HG02938 (cell line): Measurements from ENCODE around the gene HELB.
A peak's percentile ranks its signal among the peaks of the same experiment; 100 is the strongest.

Experiments used
- ATAC-seq: cut with Tn5 transposase; IDR thresholded peaks from one replicate; pipeline ENCODE4 v1.9.1; 2021; ENCODE audit warnings: mild to moderate bottlenecking, moderate library complexity; ENCODE audit not compliant: unreplicated experiment

HELB gene

DNA sequence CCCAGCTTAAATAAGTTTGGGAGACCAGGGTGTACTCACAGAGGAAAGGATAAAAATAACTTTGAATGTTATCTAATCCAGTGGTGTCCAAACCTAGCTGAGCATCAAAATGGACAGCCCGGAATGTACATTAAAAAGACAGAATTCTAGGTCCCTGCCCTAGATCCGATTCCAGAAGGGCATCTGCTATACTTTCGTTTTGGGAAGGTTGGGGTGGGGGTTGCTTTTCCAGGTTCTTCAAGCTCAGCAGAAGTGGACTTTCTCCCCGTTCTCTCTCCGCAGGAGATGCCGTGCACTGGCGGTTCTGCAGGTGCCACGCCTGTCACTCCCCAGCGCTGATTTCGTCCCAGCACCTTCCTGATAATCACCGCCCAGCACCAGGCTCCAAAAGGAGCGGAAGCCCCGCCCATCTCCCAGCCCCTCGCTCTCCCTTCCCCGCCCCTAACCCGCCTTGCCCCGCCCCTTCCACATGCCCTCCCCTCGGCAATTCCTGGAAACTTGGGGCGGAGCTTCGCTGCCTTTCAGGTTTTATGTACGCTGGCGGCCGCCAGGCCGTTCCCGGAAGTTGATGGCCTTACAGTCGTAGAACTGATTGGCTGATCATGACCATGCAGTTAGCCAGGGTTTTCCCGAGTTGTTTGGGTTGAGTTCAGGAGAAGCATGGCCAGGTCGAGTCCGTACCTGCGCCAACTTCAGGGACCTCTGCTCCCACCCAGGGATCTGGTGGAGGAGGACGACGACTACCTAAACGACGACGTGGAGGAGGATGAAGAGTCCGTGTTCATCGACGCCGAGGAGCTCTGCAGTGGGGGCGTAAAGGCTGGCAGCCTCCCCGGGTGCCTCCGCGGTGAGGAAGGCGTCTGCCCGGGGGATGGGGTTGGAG, at the start of gene HELB:
HELB (plus strand) TSS at position 550 of the 883 bp plus-strand sequence; CDS start at position 661, 111 bp downstream.
- ATAC-seq = peak; percentile 90

- ATAC-seq = no peak
These were observed 49.5 kb upstream of the HELB start for GRCh38 chr12:66252771-66253170.

DNA sequence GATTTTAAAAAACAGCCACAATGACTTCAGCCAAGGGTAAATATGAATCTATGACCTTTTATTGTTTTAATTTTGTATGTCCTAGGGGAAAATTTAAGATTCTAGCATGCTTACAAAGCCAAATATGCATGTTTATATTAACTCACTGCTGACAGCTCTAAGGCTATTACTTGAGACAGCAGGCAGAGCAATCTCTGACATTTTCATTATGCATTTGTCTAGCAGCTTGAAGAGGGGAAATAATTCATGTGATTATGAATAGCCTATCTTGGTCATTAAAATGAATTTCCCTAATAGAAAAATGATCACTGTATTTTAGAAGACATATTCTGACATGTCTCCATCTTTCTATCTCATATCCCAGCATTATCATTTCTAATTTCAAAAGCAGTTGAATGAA, 46.6 kb upstream of the HELB start:
- ATAC-seq = no peak

DNA sequence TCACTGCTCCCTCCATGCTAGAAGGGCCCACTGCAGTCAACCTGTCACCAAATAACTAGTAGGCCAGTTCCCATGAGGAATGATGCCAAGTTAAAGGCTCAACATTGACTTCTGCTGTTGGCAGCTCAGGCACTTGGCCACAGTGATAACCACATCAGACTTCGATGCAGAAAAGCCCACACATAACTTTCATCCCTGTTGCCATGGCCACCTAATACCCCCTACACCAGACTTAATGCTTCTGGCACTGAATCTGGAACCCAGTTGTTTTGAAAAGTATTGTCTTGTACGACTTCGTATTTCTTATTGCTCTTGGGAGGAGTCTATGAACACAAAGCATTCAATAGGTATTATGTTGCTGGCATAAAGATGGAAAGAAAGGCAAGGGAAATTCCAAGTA, 44.3 kb upstream of the HELB start:
- no peak for ATAC-seq

- no peak for ATAC-seq
These were observed 39.6 kb upstream of the HELB start for GRCh38 chr12:66262737-66263136.

DNA sequence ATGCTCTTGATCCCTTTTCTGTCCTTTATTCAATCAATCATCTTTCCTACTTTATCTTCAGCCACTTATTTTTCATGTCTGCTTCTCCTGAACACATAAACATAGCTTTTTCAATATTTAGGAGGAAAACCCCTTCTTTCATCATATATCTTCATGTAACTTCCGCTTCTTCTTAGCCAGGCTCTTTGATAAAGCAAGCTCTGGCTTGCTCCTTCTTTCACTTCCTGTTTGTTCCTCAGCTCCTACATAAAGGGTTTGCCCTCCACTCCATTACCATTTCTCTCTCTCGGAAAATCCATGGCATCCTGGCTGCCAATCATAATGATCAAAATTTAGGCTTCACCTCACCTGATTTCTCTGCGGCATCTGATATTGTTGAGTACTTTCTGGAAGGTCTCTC, 33.7 kb upstream of the HELB start:
- ATAC-seq = no peak

DNA sequence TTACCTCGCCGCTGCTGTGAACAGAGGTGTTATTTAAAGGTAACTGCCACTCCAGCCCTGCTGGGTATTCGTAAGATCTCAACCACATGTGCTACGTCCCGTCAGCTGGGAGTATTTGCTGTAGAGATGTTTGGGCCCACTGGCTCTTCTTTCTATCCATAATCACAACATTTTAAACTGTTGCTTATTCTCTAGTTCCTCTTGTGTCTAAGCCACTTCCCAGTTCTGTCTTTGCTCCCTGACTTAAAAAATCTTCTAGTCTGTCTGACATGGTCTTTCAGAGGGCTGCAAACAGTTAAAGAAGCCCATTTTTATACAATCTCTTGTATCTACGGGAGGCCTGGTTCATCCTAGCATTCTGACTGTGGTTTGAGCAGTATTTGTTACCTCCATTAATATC, 33.2 kb upstream of the HELB start:
- no peak for ATAC-seq

DNA sequence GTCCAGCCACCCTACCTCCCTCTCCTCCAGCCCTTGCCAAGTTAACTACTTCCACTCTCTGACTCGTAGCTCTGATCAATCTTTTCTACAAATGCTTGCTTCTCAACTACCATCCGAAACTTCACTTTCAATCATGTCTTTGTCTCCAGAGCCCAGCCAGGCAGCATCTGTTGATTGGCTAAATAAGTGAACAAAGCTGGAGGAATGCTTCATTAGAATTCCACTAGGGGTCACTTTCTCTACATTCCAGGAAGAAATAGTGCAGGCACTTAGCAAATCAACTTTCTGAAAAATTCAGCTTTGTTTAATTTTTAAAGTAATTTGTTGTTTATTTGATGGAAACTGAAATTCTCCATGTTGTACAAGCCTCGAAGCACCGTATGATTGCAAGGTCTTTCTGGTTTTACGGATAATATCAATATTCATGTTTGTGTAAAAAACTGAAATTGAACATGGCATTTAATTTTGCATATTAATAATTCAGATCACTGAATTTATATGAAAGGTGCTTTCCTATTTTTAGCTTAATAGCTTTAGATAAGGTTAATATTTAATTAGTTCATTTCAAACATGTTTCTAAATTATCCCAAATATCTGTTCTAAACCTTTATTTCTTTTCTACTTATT, 32.4 kb upstream of the HELB start:
- peak; percentile 77 for ATAC-seq

- ATAC-seq = no peak
These were observed 31.7 kb upstream of the HELB start for GRCh38 chr12:66270613-66271012.

DNA sequence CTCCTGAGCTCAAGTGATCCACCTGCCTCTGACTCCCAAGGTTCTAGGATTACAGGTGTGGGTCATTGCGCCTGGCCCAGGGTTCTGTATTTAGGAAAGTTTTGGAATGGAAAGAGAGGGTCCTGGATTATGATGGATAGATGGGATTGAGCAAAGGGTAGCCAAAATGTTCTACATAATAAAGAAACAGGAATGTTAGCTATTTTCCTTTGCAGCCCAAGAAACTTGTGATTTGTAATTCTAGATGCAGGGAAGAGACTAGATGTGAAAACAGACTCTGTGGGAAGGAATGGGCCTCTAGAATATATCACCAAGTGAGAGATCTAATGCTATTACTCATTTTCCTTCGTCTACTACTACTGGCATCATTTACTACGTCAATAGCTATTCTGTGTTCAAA, 29.6 kb upstream of the HELB start:
- ATAC-seq = no peak

- ATAC-seq = no peak
These were observed 29.1 kb upstream of the HELB start for GRCh38 chr12:66273147-66273546.

GRCh38 chr12:66275040-66275439, 27.3 kb upstream of the HELB start:
- ATAC-seq = no peak

DNA sequence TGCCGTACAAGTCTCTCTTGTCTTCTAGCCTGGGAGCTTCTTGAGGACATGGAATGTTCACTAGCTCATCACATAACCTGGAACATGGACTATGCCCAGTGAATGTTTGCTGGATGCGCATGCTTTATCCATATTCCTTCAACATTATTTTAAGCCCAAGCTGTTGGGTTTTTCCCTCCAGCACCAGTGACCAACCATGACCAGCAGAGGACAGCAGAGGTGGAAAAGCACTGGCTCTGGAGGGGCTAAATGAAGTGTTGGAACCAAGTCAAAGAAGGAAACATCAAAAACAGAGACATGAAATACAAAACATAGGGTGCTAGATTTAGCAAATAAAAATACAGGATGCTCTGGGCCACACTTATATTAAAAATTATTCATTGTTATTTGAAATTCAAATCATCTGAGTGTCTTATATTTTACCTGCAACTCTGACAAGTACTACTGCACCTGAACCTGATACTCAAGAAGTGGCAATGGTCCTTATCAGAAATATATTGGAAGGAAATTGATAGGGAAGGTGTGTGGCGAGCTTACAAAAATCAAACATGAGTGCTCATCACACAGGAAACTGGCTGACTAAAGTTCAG, 23.1 kb upstream of the HELB start:
- ATAC-seq = no peak

- ATAC-seq = no peak
These were observed 21.7 kb upstream of the HELB start for GRCh38 chr12:66280561-66280960.

DNA sequence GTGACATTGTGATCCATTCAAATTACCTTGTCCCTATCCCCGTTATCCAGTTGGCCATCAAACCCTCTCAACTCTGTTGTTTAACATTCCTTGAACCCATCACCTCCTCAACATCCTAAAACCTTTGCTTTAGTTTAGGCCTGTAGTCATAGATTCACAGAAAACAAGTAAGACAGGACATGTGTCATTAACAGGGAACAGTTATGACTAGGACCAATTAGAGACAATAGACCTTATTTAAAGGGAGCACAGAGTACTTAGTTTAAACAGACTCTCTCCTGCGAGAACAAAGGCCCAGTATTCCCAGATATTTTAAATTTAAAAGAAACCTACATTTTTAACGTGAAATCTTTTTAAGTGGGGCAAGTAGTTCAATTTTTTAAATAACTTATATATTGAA, 20.0 kb upstream of the HELB start:
- ATAC-seq = no peak

GRCh38 chr12:66287275-66287674, 15.0 kb upstream of the HELB start:
- ATAC-seq = no peak

- ATAC-seq = no peak
These were observed 14.2 kb upstream of the HELB start for GRCh38 chr12:66288121-66288520.

DNA sequence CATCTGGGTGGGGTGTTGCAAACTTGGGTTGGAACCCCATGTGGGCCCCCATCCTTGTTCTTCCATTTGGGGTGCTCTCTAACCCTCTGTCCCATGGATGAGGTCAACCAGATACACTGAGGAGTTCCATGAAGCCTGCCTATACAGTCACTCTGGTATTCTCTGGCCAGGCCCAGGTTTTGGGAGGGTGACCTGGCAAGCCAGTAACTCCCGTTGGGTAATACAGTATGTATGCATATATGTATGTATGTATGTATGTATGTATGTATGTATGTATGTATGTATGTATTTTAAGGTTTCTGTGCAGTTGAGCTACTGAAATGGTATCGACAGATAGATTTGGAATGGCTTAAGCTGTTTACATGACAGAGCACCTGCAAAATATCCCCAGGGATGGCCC, 12.8 kb upstream of the HELB start:
- no peak for ATAC-seq

GRCh38 chr12:66290716-66291200, 11.5 kb upstream of the HELB start:
- ATAC-seq = no peak

DNA sequence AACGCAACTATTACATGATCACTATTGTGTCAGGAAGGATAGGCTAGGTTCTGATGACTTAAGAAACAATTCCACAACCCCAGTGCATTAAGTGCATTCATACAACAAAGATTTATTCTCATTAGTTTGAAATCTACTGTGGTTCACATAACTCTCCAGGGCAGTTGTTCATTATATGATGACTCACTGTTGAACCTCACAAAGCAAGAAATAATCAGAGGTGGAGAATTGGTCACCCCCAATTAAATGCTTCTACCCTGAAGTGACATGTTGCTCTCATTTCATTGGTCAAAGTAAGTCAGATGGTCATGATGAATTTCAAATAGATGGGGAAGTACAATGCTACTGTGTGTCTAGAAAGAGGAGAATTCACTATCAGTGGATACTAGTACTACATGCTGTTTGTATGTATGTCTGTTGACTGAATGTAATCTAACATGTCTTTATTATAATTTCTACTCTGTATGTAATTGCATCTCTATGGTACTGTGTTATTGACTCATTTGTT, 6.1 kb upstream of the HELB start:
- no peak for ATAC-seq

- ATAC-seq = no peak
These were observed 5.2 kb upstream of the HELB start for GRCh38 chr12:66297080-66297479.

- ATAC-seq = no peak
These were observed 4.4 kb upstream of the HELB start for GRCh38 chr12:66297923-66298322.
